ENCODE results near the gene ACSS3.

Gene ACSS3

DNA sequence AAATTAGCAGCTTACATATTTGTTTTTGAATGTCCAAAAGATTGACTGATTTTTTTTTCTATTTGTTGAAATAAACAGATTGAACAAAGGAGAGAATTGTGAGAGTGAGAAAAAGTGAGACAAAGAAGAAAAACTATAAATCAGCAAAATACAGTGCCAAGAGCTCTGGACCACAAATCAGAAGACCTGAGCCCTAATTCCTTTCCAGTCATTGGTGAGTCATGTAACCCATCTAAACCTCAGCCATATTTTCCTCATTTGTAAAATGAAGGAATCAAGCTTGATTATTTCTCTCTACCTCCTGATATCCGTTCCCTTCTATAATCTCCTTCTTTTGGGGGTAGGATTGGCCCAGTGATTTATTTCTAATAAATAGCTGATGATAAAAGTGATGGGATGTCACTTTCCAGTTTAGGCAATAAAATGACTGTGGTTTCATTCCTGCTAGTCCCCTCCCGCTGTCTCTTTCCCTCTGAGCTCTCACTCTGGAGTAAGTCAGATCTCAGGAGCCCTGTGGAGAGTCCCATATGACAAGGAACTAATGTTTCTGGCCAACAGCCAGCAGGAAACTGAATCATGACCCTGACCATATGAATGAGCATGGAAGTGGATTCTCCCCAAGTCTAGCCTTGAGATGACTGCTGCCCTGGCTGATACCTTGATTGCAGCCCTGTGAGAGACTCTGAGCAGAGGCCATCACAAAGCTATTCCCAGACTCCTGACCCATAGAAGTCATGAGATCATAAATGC is 218.9 kb downstream of the ACSS3 start:
- Mint-ChIP-seq H3K27ac (no peak overlapping the region), H3K4me3 (no peak overlapping the region), H3K9me3 (no peaks in the 10 kb centered on the region), H3K27me3 (ENCODE audit: low read depth) (peaks cover 4% of the 10 kb centered on the region), H3K4me1 (peaks cover 12% of the 10 kb centered on the region), H3K36me3 (ENCODE audit: low read depth) (no peaks in the 10 kb centered on the region)
- TF ChIP-seq, protein P1, sequence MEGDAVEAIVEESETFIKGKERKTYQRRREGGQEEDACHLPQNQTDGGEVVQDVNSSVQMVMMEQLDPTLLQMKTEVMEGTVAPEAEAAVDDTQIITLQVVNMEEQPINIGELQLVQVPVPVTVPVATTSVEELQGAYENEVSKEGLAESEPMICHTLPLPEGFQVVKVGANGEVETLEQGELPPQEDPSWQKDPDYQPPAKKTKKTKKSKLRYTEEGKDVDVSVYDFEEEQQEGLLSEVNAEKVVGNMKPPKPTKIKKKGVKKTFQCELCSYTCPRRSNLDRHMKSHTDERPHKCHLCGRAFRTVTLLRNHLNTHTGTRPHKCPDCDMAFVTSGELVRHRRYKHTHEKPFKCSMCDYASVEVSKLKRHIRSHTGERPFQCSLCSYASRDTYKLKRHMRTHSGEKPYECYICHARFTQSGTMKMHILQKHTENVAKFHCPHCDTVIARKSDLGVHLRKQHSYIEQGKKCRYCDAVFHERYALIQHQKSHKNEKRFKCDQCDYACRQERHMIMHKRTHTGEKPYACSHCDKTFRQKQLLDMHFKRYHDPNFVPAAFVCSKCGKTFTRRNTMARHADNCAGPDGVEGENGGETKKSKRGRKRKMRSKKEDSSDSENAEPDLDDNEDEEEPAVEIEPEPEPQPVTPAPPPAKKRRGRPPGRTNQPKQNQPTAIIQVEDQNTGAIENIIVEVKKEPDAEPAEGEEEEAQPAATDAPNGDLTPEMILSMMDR (IDR thresholded peaks at IDR 0.05; ENCODE audit: unreplicated experiment in 3 of 3), result no peak

DNA sequence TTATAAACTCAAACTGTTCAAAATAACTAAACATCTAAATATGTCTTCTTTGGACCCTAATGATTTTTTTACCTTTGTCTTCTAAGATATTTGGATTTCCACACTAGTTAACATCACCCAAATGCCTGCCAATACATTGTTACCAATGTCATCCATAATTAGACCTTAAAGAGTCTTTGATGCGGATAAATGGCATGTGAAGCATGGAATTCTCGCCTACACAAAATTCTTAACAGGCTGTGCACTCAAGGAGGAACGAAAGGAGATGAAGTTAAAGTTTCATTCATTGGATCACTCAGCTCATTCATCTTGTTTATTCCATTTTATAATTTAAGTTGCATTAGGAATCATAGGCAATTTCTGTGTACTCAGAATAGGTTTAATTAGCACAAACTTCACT is 219.7 kb downstream of the ACSS3 start:
- TF ChIP-seq, protein P1 (IDR thresholded peaks at IDR 0.05; ENCODE audit: unreplicated experiment in 3 of 3), result no peak
- H3K4me3 Mint-ChIP-seq, result no peak overlapping the region
- peaks cover 12% of the 10 kb centered on the region for H3K4me1 Mint-ChIP-seq
- H3K9me3 Mint-ChIP-seq, result no peaks in the 10 kb centered on the region
- no peaks in the 10 kb centered on the region for H3K36me3 Mint-ChIP-seq (ENCODE audit: low read depth)
- H3K27me3 Mint-ChIP-seq (ENCODE audit: low read depth), result peaks cover 4% of the 10 kb centered on the region
- H3K27ac Mint-ChIP-seq, result no peak overlapping the region

DNA sequence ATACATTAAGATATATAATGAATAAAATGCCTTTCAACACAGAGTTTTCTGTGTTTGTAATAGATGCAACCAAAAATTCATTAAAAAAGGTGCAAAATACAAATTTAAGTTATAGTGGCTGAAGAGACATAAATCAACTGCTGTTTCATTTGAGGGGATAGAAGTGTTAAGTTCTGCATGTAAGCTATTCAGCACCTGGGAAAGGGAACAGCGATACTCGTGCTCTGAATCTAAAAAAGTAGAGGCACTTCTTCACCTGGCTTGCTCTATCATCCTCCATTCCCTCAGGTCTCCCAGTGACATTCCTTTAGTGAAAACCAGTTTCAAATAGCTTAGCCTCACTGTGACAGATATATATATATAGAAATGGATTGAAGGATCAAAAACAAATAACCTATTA is 222.6 kb downstream of the ACSS3 start:
- Mint-ChIP-seq H3K4me3 (no peak overlapping the region), H3K36me3 (ENCODE audit: low read depth) (no peaks in the 10 kb centered on the region), H3K27me3 (ENCODE audit: low read depth) (peaks cover 4% of the 10 kb centered on the region), H3K4me1 (peaks cover 12% of the 10 kb centered on the region), H3K27ac (no peak overlapping the region), H3K9me3 (no peaks in the 10 kb centered on the region)
- TF ChIP-seq, protein P1 (IDR thresholded peaks at IDR 0.05; ENCODE audit: unreplicated experiment in 3 of 3), result no peak

DNA sequence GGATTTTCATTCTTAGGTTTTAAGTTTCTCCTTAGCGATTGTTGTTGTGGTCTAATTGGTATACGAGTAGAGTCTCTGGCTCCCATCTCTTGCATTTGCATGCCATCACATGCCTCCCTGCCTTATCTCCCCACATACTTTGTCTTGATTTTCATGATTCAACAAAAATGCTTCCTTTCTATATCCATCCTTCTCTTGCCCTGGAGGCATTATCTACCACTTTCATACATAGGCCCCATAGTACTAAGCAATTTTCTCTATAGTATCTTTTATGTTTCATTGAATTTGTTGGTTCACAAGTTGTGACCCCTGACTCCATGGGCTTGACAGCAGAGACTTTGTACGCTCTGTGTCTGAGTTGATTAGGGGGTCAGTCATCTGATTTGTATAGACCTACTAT is 226.1 kb downstream of the ACSS3 start:
- no peak overlapping the region for H3K27ac Mint-ChIP-seq
- TF ChIP-seq, protein P1 (IDR thresholded peaks at IDR 0.05; ENCODE audit: unreplicated experiment in 3 of 3), result no peak
- no peaks in the 10 kb centered on the region for H3K4me1 Mint-ChIP-seq
- no peaks in the 10 kb centered on the region for H3K27me3 Mint-ChIP-seq (ENCODE audit: low read depth)
- H3K36me3 Mint-ChIP-seq (ENCODE audit: low read depth), result no peaks in the 10 kb centered on the region
- H3K4me3 Mint-ChIP-seq, result no peak overlapping the region
- H3K9me3 Mint-ChIP-seq, result no peaks in the 10 kb centered on the region

Data from nephron (organoid).